HG02870 (cell line): Measurements from ENCODE around the gene LRP10.

Experiments
- ATAC-seq: cut with Tn5 transposase; IDR thresholded peaks from one replicate; pipeline ENCODE4 v1.9.1; 2021; ENCODE audit warnings: mild to moderate bottlenecking, moderate library complexity; ENCODE audit not compliant: unreplicated experiment

The LRP10 gene

GRCh38 chr14:22864979-22865378 is 6.6 kb upstream of the LRP10 start:
- ATAC-seq: no peak

DNA sequence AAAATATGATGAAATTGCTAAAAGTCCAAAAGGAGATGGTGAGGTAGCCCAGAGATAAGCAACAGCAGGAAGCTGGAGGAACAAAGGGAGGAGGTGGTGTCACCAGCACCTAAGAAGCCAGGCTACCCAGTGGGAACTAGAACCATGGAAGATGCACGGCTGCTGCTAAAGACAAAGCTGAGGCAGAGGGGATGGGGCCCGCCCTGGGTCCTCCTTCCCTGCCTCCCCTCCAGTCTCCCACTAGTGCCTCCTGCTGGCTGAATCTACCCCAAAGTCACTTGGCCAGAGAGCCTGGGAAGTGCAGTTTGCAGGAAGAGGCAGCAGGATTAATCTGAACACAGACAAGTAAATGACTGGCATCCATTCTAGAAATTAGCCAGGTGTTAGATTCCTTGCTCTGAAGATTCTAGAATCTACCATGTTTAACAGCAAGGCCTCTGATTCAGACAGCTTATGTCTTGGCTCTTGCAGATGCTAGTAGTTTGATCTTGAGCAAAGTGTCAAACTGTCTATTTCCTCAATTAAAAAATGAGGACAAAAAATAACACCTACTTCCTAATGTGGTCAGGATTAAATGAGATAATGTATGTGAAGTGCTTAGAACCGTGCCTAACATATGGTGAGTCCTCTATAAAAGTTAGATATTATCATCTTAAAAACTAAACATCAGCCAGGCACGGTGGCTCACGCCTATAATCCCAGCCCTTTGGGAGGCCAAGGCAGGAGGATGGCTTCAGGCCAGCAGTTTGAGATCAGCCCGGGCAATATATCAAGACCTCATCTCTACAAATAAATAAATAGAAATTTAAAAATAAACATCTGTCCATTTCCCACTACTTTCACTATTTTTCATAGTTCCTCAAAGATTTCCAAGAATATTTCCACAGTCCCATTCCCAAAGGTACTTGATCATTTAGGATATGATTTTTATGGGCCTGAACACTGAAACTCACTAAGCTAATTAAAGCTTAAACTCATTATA is 5.8 kb upstream of the LRP10 start:
- no peak for ATAC-seq

GRCh38 chr14:22866874-22867273 is 4.7 kb upstream of the LRP10 start:
- ATAC-seq: no peak

DNA sequence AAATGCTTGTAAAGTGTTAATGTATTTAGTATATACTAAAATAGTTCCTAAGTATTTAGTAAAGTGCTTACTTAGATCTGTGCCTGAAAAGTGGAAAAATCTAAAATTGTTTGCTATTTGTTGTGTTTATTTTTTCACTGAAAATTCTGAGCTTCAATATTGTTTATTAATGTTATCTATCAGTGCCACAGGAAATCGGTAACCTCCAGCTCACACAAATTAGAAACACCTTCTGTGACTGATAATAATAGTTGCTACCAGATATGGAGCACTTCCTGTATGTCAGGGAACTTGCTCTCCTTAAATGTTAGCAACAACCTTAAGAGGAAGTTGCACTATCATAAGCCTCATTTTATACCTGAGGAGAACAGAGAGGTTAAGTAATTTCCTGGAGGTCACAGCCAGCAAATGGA is 723 bp upstream of the LRP10 start:
- peak; percentile 44 for ATAC-seq

- peak; percentile 31 for ATAC-seq
These were observed 693 bp downstream of the LRP10 start for GRCh38 chr14:22872033-22872832.

- ATAC-seq: no peak
These were observed 1.4 kb downstream of the LRP10 start for GRCh38 chr14:22872833-22873520.

DNA sequence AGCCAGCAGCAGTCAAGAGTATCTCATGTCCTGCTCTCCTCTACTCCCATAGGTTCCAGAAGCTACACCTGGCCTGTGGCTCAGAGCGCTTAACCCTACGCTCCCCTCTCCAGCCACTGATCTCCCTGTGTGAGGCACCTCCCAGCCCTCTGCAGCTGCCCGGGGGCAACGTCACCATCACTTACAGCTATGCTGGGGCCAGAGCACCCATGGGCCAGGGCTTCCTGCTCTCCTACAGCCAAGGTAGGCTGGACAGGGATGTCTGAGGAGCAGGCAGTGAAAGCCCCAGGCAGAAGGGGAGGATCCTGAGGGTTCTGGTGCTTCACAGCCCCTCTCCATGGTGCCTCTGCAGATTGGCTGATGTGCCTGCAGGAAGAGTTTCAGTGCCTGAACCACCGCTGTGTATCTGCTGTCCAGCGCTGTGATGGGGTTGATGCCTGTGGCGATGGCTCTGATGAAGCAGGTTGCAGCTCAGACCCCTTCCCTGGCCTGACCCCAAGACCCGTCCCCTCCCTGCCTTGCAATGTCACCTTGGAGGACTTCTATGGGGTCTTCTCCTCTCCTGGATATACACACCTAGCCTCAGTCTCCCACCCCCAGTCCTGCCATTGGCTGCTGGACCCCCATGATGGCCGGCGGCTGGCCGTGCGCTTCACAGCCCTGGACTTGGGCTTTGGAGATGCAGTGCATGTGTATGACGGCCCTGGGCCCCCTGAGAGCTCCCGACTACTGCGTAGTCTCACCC is 3.6 kb downstream of the LRP10 start:
- ATAC-seq: no peak

- ATAC-seq: no peak
These were observed 4.3 kb downstream of the LRP10 start for GRCh38 chr14:22875748-22876319.

DNA sequence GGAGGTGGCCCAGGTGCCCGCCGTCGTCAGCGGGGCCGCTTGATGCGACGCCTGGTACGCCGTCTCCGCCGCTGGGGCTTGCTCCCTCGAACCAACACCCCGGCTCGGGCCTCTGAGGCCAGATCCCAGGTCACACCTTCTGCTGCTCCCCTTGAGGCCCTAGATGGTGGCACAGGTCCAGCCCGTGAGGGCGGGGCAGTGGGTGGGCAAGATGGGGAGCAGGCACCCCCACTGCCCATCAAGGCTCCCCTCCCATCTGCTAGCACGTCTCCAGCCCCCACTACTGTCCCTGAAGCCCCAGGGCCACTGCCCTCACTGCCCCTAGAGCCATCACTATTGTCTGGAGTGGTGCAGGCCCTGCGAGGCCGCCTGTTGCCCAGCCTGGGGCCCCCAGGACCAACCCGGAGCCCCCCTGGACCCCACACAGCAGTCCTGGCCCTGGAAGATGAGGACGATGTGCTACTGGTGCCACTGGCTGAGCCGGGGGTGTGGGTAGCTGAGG is 5.5 kb downstream of the LRP10 start:
- no peak for ATAC-seq

DNA sequence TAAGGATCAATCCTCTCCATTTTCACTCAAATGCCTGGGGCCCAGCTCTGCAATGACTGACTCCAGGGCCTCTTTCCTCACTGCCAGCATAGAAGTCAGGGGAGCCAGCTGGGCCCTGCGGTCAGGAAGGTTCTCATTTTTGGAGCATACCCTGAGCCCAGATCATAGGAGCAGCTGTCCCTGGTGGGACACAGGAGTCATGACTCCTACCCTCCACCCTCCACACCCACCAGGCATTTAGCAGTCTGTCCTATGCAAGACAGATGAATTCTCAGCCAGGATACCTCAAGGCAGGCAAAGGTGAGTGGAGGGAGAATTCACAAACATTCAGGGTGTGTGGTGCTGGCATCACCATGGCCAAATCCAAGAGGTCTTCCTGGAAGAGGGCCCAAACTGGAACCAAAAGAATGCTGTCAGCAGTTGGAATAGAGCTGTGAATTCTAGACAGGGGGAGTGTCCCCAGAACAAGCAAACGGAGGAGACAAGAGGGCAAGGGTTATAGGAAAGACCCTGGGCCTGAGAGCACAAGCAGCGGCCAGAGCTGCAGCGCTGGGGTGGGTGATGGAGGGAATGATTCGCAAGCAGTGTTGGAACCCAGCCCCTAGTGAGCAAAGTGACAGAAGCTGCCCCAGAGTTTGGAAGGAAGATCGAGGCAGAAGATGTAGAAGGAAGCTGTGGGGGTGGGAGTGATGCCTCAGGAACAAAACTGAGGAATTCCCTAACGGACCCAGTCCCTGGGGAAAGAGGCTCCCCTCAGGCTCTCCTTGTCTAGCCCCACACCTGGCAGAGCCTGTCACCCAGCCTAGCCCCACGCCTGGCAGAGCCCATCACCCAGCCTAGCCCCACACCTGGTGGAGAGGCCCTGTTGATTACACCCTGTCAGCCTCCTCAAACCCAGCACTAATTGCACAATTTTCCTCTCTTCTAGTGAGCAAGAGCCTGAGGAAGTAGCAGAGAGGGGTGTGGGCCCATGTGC is 7.0 kb downstream of the LRP10 start:
- ATAC-seq: no peak

DNA sequence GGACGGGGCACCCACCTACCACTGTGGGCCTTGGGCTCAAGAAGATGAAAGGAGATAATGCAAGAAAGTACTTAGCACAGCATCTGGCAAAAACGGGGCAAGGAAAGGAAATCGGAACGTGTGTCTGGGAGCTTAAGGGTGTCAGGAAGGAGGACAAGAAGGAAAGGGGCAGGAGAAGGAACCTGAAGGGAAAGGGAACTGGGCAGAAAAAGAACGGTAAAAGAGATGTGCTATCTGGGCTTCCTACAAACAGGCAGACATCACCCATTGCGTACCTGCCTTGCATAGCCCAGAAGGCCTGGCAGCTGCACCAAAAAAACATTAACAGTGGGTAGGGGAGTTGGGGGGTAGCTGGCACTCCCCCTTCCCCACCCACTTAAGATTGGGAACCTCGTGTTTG is 10.5 kb downstream of the LRP10 start:
- ATAC-seq: no peak

DNA sequence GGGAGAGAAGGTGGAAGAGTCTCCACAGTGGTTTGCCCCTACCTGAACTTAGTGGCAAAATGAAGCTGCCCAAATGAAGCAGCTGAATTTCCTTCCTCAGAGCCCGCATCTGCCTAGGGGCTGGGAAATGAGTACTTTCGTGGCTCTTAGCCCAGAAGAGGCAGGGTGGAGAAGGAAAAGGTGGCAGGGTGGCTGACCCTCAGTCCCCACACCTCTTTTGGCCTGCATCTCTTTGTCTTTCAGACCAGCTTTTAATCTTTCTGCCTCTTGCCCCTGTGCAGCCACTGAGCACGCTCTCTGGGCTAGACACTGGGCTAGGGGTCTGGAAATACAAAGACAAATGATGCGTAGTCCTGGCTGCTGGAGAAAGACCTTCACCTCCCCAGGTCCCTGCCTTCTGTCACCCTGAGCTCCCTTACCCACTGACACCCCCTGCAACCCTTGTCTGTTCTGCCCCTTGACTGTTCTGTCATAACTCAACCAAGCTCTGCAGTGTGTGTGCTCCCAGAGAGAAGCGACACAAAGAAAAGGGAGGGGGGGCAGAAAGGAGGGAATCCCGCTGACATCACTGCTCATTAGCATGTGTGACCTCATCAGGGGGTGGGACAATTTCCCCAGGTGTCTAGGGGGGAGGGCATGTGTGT is 11.1 kb downstream of the LRP10 start:
- ATAC-seq: no peak

DNA sequence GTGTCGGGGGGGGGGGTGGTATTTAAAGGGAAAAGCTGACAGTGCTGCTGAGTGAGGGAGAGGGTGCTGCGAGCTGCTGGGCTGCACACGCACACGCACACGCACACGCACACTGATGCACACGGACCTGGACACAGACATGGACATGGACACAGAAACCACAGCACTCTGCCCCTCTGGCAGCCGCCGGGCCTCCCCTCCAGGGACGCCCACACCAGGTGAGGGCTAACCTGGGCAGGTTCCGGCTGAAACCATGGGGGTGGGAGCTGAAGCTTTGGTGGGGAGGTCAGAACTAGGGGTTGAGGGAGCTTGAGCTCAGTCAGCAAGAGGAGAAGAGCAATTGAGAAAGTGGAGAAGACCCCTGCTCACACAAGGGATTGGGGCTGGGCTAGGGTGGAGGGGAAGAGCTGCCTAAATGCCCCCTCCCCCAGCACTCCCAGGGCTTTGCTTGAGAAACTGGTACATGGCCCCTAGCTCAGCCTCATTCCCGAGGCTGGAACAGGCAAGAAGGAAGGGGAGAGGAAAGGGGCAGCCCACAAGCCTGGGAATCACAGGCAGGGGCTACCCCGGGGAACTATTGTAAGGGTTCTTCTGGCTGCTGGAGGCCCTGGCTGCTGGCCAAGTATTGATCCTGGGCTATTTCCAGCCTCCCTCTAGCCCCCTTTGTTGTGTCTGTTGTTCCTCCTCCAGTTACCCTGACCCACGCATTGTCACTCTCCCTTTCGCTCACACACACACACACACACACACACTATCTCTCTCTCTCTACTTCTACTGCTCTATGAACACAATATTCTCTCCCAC is 11.8 kb downstream of the LRP10 start, which contains the start of gene REM2:
Gene REM2, plus strand, starts transcription at position 50 of the 804 bp plus-strand sequence. Its CDS starts 66 bp downstream, at position 116.
- ATAC-seq: no peak

GRCh38 chr14:22884076-22884737 is 12.7 kb downstream of the LRP10 start:
- ATAC-seq: no peak

DNA sequence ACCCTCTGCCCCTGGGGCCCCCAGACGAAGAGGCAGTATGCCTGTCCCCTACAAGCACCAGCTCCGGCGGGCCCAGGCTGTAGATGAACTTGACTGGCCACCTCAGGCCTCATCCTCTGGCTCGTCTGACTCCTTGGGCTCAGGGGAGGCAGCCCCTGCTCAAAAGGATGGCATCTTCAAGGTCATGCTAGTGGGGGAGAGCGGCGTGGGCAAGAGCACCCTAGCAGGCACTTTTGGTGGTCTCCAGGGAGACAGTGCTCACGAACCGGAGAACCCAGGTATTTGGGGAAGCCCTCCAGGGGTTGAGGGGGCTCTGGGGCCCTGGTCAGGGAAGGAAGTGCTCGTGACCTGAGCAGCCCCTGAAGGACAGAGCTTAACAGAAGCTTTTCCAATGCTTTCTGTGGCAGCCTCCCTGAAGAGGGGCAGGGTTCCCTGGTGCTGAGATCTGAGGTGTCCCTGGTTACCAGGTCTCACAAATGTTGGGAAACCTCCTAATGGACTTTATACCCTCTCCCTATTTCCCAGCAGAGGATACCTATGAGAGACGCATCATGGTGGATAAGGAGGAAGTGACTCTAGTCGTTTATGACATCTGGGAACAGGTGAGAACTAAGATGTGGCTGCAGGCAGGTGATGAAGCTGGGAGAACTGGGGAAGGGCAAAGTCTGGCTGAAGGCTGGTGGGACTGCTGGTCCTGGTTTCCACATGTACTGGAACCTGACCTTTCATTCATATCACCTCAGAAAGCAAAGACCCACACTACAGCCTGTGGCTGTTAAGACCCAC is 13.4 kb downstream of the LRP10 start:
- no peak for ATAC-seq

DNA sequence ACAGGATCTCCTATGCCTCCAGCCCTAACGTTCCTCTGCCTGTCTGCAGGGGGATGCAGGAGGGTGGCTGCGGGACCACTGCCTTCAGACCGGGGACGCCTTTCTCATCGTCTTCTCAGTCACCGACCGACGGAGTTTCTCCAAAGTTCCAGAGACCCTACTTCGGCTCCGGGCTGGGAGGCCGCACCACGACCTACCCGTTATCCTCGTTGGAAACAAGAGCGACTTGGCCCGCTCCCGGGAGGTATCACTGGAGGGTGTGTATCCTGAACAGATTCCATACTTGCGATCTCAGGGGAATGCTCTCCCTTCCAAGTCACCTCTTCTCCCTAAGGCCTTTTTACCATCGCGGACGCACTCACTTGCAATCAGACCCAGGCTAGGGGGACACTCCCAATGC is 14.4 kb downstream of the LRP10 start:
- ATAC-seq: no peak
